SK-N-SH treated with all-trans-retinoic acid at 6 μM for 48 hours (cell line): Measurements from ENCODE around the gene TMOD2.

ENCODE experiments used
- GLIS3 ChIP-seq: fragments of 250-450 bp; sonication (Bioruptor Pico); IDR thresholded peaks from 2 replicates; pipeline ENCODE4 v1.5.0; 2020; ENCODE audit warnings: mild to moderate bottlenecking, moderate library complexity
- OSR1 ChIP-seq: fragments of 250-450 bp; sonication (Bioruptor Pico); IDR thresholded peaks from 2 replicates; pipeline ENCODE4 v1.8.0; 2022; ENCODE audit warnings: moderate library complexity, mild to moderate bottlenecking, inconsistent platforms
- PPARA ChIP-seq: fragments of 250-450 bp; sonication (Bioruptor Pico); IDR thresholded peaks from 2 replicates; pipeline ENCODE4 v1.5.0; 2020; ENCODE audit warnings: mild to moderate bottlenecking, borderline replicate concordance
- RARB ChIP-seq: fragments of 250-450 bp; sonication (Bioruptor Pico); IDR thresholded peaks from 2 replicates; pipeline ENCODE4 v1.8.0; 2021; ENCODE audit warnings: mild to moderate bottlenecking, moderate library complexity
- TOX ChIP-seq: fragments of 250-450 bp; sonication (Bioruptor Pico); IDR thresholded peaks from 2 replicates; pipeline ENCODE4 v1.8.0; 2021; ENCODE audit warnings: mild to moderate bottlenecking, moderate library complexity, borderline replicate concordance
- ZFP30 ChIP-seq: fragments of 450-650 bp; formaldehyde crosslinking; IDR thresholded peaks from 2 replicates; pipeline ENCODE4 v1.5.0; 2022; ENCODE audit warnings: mild to moderate bottlenecking, moderate library complexity
- ZNF565 ChIP-seq: fragments of 450-650 bp; formaldehyde crosslinking; conservative IDR thresholded peaks from 2 replicates; pipeline ENCODE4 v1.5.0; 2020; ENCODE audit warnings: low read depth, mild to moderate bottlenecking, moderate library complexity
- ZNF70 ChIP-seq: fragments of 450-650 bp; formaldehyde crosslinking; IDR thresholded peaks from 2 replicates; pipeline ENCODE4 v1.5.0; 2020; ENCODE audit warnings: mild to moderate bottlenecking, moderate library complexity
- TF ChIP-seq, protein P1 (sequence below): fragments of 250-450 bp; sonication (Bioruptor Pico); IDR thresholded peaks from 2 replicates; pipeline ENCODE4 v1.5.0; 2020; ENCODE audit warnings: mild to moderate bottlenecking, moderate library complexity

DNA sequence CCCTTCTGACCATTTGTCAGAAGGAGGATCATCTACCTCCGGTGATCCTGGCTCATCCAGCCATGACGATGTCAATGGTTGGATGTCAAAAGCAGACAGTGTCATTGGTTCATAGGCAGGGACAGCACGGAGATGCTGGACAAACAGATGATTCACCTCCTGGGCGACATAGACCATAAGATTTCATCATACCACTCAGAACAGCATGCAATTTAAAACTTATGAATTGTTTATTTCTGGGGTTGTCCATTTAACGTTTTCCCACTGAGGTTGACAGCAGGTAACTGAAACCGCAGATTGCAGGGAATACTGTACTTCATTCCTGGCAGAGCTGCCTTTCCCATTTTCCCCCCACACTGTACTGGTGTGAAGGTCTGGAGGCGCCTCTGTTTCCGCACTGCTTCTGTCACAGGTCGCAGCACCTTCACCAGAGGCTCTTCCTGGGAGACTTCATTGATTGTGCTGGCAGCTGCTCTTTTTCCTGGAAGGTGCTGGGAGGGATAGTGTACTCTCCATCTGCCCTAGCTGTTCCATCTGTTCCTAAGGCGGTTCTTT is 45.5 kb downstream of the TMOD2 start:
- TF ChIP-seq RARB (CRISPR knock-in tag) (no peak), PPARA (CRISPR knock-in tag) (no peak), GLIS3 (CRISPR knock-in tag) (no peak), ZNF565 (CRISPR knock-in tag) (no peak), OSR1 (CRISPR knock-in tag) (no peak), ZFP30 (no peak), TOX (no peak), ZNF70 (CRISPR knock-in tag) (no peak)
- TF ChIP-seq, protein P1, sequence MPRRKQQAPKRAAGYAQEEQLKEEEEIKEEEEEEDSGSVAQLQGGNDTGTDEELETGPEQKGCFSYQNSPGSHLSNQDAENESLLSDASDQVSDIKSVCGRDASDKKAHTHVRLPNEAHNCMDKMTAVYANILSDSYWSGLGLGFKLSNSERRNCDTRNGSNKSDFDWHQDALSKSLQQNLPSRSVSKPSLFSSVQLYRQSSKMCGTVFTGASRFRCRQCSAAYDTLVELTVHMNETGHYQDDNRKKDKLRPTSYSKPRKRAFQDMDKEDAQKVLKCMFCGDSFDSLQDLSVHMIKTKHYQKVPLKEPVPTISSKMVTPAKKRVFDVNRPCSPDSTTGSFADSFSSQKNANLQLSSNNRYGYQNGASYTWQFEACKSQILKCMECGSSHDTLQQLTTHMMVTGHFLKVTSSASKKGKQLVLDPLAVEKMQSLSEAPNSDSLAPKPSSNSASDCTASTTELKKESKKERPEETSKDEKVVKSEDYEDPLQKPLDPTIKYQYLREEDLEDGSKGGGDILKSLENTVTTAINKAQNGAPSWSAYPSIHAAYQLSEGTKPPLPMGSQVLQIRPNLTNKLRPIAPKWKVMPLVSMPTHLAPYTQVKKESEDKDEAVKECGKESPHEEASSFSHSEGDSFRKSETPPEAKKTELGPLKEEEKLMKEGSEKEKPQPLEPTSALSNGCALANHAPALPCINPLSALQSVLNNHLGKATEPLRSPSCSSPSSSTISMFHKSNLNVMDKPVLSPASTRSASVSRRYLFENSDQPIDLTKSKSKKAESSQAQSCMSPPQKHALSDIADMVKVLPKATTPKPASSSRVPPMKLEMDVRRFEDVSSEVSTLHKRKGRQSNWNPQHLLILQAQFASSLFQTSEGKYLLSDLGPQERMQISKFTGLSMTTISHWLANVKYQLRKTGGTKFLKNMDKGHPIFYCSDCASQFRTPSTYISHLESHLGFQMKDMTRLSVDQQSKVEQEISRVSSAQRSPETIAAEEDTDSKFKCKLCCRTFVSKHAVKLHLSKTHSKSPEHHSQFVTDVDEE (CRISPR knock-in tag) = no peak
